ENCODE results near the gene CDKN1C.

The CDKN1C gene

DNA sequence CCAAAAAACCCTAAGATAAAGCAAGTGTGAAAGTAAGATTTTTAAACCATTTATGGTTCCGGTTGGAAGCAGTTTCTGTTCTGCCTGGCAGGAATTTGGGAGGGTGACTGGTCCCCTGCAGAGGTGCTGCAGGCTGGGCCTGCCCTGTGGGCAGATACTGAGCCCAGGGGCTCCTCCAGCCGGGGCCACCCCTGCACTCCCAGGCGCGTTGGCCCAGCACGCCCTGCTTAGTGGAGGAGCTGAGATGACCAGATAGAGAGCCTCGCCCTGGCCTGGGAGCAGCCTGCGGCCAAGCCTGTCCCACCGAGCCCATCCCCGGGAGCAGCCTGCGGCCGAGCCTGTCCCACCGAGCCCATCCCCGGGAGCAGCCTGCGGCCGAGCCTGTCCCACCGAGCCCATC lies 35.7 kb upstream of the CDKN1C start:
- TF ChIP-seq, protein P1, sequence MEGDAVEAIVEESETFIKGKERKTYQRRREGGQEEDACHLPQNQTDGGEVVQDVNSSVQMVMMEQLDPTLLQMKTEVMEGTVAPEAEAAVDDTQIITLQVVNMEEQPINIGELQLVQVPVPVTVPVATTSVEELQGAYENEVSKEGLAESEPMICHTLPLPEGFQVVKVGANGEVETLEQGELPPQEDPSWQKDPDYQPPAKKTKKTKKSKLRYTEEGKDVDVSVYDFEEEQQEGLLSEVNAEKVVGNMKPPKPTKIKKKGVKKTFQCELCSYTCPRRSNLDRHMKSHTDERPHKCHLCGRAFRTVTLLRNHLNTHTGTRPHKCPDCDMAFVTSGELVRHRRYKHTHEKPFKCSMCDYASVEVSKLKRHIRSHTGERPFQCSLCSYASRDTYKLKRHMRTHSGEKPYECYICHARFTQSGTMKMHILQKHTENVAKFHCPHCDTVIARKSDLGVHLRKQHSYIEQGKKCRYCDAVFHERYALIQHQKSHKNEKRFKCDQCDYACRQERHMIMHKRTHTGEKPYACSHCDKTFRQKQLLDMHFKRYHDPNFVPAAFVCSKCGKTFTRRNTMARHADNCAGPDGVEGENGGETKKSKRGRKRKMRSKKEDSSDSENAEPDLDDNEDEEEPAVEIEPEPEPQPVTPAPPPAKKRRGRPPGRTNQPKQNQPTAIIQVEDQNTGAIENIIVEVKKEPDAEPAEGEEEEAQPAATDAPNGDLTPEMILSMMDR (IDR thresholded peaks at IDR 0.05) = no peak
- intact Hi-C loops (cut with DNase I; ENCODE audit: low total_unique reads) = no loop called here
- no peak for DNase-seq
- Histone ChIP-seq H3K4me1 (peaks cover 0 to 9% (median 0%) of the 10 kb centered on the region in 4 donors), H3K27ac (no peak overlapping the region), H3K4me3 (no peak overlapping the region), H3K9me3 (no peaks in the 10 kb centered on the region), H3K36me3 (no peaks in the 10 kb centered on the region), H3K27me3 (peaks cover 0 to 9% of the 10 kb centered on the region in 2 donors)

DNA sequence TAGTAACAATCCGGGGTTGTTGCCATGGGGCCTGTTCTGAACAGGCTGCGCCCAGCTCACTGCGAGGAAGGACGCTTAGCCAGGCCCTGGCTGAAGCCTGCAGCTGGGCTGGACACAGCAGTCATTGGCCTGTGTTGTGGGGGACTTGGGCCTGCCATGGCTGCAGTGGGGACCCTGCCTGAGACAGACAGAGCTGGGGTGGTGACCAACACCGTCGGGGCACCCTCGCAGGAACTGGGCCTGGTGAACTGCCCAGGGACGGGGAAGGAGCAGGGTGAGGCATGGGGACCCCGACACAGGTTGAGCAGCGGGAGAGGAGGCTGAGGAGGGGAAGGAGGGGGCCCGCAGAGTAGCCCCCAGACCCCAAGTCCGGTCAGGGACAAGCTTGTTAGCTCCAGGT lies 34.8 kb upstream of the CDKN1C start:
- DNase-seq = no peak
- Histone ChIP-seq H3K27me3 (peaks cover 0 to 9% of the 10 kb centered on the region in 2 donors), H3K27ac (no peak overlapping the region), H3K36me3 (no peaks in the 10 kb centered on the region), H3K4me3 (no peak overlapping the region), H3K9me3 (no peaks in the 10 kb centered on the region), H3K4me1 (peaks cover 0 to 9% (median 0%) of the 10 kb centered on the region in 4 donors)
- TF ChIP-seq, protein P1 (IDR thresholded peaks at IDR 0.05) = no peak
- intact Hi-C loops (cut with DNase I; ENCODE audit: low total_unique reads) = no loop called here

DNA sequence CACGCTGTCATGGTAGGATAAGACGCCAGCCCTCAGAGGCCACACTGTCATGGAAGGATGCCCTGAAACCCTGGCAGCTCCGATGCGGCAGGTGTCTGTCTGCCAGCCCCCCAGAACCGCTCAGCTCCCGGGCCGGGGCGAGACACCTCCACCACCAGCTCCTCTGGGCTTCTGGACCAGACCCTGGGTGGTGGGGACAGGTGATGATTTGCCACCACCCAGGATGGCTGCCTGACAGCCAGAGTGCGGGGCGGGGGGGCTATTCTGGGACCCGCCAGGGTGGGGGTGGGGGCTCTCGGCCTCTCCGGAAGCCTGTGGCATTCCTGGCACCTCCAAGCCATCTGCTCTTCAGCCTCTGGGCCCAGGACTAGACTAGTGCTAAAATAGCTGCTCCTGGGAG lies 34.3 kb upstream of the CDKN1C start:
- Histone ChIP-seq H3K36me3 (no peaks in the 10 kb centered on the region), H3K27ac (no peak overlapping the region), H3K27me3 (peaks cover 0 to 7% of the 10 kb centered on the region in 2 donors), H3K9me3 (no peaks in the 10 kb centered on the region), H3K4me1 (peaks cover 0 to 14% (median under 1%) of the 10 kb centered on the region in 4 donors), H3K4me3 (no peak overlapping the region)
- intact Hi-C loops (cut with DNase I; ENCODE audit: low total_unique reads) = no loop called here
- TF ChIP-seq, protein P1 (IDR thresholded peaks at IDR 0.05) = no peak
- no peak for DNase-seq

DNA sequence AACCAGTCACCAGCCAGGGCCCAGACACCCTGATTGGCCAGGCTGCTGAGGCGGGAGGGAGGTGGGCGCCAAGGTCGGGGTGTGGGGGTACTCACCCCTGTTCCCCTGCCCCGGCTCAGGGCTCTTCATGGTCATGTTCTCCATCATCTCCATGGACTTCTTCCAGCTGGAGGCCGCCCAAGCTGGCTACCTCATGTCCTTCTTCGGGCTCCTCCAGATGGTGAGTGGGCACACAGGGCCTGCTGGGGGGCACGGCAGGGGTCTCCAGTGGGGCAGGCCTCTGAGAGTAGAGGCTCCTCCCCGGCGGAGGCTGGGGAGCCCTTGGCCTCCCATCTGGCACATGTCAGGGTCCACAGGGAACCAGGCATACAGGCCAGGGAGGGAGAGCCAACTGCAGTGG lies 33.6 kb upstream of the CDKN1C start:
- no peak for DNase-seq
- peaks cover 0 to 17% (median 4%) of the 10 kb centered on the region in 4 donors for H3K4me1 ChIP-seq
- H3K9me3 ChIP-seq = no peaks in the 10 kb centered on the region
- TF ChIP-seq, protein P1 (IDR thresholded peaks at IDR 0.05) = no peak
- H3K4me3 ChIP-seq = no peak overlapping the region
- peaks cover 0 to 7% of the 10 kb centered on the region in 2 donors for H3K27me3 ChIP-seq
- intact Hi-C loops (cut with DNase I; ENCODE audit: low total_unique reads) = no loop called here
- H3K27ac ChIP-seq = no peak overlapping the region
- H3K36me3 ChIP-seq = no peaks in the 10 kb centered on the region

DNA sequence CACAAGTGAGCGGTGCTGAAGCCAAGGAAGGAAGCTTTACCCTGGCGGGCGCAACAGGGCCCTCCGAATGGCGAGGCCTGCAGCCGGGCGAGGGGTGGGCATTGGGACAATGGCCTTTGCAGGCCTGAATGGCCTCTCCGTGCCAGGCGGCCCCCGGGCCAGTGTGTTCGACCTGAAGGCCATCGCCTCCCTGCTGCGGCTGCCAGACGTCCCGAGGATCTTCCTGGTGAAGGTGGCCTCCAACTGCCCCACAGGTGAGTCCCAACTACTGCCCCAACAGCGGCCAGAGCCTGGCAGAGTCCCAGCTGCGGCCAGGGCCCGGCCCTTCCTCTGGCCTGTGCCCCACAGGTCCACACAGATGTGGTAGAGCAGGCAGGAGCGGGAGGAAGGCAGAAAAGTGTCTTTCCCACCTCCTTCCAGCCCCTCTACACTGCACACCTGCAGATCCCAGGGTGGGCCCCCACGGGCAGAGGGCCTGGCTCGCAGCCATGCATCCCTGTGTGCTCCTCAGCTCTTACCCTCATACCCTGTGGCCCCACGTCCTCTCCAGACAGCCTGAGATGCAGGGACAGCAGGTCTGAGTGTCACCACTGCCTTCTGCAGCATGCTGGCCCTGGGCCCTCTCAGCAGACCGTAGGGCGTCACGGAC lies 32.4 kb upstream of the CDKN1C start:
- Histone ChIP-seq H3K36me3 (no peaks in the 10 kb centered on the region), H3K27ac (no peak overlapping the region), H3K9me3 (no peaks in the 10 kb centered on the region), H3K4me1 (peaks cover 0 to 23% (median 5%) of the 10 kb centered on the region in 4 donors), H3K4me3 (no peak overlapping the region), H3K27me3 (peaks cover 0 to 6% of the 10 kb centered on the region in 2 donors)
- TF ChIP-seq, protein P1 (IDR thresholded peaks at IDR 0.05) = no peak
- no peak for DNase-seq
- intact Hi-C loops (cut with DNase I; ENCODE audit: low total_unique reads) = no loop called here

All from tibial artery (tissue), 4 donors.